Liver (tissue), 9 donors: ENCODE results near the gene USP6NL. TPM values are rescaled to one million over a fixed set of nuclear protein-coding genes. Genes with fewer than 3 reads are reported as not detected.

Source experiments
- DNase-seq: peaks from one replicate; pipeline ENCODE4 v3.0.0-alpha.2; 2017; ENCODE audit warnings: low spot score
- H3K27ac ChIP-seq, 2 donors: one replicate each; pipeline ENCODE4 v1.7.0; 2013; ENCODE audit warnings: inconsistent platforms in 2 of 2, low read length in 2 of 2, control low read depth in 1 of 2, low read depth in 1 of 2, mild to moderate bottlenecking in 1 of 2
- H3K27me3 ChIP-seq, 4 donors: one replicate each; pipeline versions ENCODE4 v1.6.1 to v1.7.0; 2013; ENCODE audit warnings: low read length in 3 of 4, inconsistent platforms in 1 of 4, mild to moderate bottlenecking in 1 of 4, moderate library complexity in 1 of 4; ENCODE audit not compliant: control insufficient read depth in 4 of 4, insufficient read depth in 4 of 4
- H3K36me3 ChIP-seq, 4 donors: one replicate each; pipeline versions ENCODE4 v1.6.1 to v1.7.0; 2013; ENCODE audit warnings: low read length in 3 of 4, mild to moderate bottlenecking in 3 of 4, low read depth in 1 of 4, moderate library complexity in 1 of 4; ENCODE audit not compliant: control insufficient read depth in 4 of 4, insufficient read depth in 3 of 4
- H3K4me1 ChIP-seq, 4 donors: one replicate each; pipeline versions ENCODE4 v1.6.1 to v1.7.0; 2013; ENCODE audit warnings: low read length in 3 of 4, mild to moderate bottlenecking in 3 of 4, moderate library complexity in 1 of 4; ENCODE audit not compliant: control insufficient read depth in 4 of 4, insufficient read depth in 4 of 4
- H3K4me3 ChIP-seq, 3 donors: one replicate each; pipeline versions ENCODE4 v1.6.1 to v1.7.0; 2013; ENCODE audit warnings: low read length in 3 of 3, control low read depth in 1 of 3, low read depth in 1 of 3, mild to moderate bottlenecking in 1 of 3
- H3K9ac ChIP-seq, 2 donors: one replicate each; pipeline ENCODE4 v1.7.0; 2013; ENCODE audit warnings: low read length in 2 of 2, mild to moderate bottlenecking in 2 of 2, moderate library complexity in 2 of 2, control low read depth in 1 of 2, low read depth in 1 of 2
- H3K9me3 ChIP-seq, 4 donors: one replicate each; pipeline versions ENCODE4 v1.6.1 to v1.7.0; 2013; ENCODE audit warnings: low read length in 3 of 4; ENCODE audit not compliant: control insufficient read depth in 4 of 4
- ATF3 ChIP-seq: IDR thresholded peaks from 2 replicates; pipeline ENCODE4 v1.6.1; 2016; ENCODE audit warnings: antibody characterized with exemption
- CTCF ChIP-seq: fragments of 150-350 bp; IDR thresholded peaks from 2 replicates; pipeline ENCODE4 v1.5.1; 2017; ENCODE audit warnings: improper control_type of control experiment, low read depth, low read length; ENCODE audit not compliant: missing input control
- EGR1 ChIP-seq, 2 donors: IDR thresholded peaks; 2 replicates each; pipeline ENCODE4 v1.6.1; 2016 to 2018; ENCODE audit warnings: antibody characterized with exemption in 2 of 2, low read depth in 2 of 2
- FOXA1 ChIP-seq: IDR thresholded peaks from 2 replicates; pipeline ENCODE4 v1.6.1; 2016; ENCODE audit warnings: antibody characterized with exemption
- FOXA2 ChIP-seq: IDR thresholded peaks from 2 replicates; pipeline ENCODE4 v1.6.1; 2016; ENCODE audit warnings: antibody characterized with exemption
- GABPA ChIP-seq, 2 donors: IDR thresholded peaks in 1 of 2; conservative IDR thresholded peaks in 1 of 2; 2 replicates each; pipeline ENCODE4 v1.6.1; 2016; ENCODE audit warnings: antibody characterized with exemption in 2 of 2, mild to moderate bottlenecking in 1 of 2, moderate library complexity in 1 of 2
- HNF4A ChIP-seq, 2 donors: conservative IDR thresholded peaks; 2 replicates each; pipeline ENCODE4 v1.6.1; 2016; ENCODE audit warnings: antibody characterized with exemption in 2 of 2, mild to moderate bottlenecking in 2 of 2
- HNF4G ChIP-seq: IDR thresholded peaks from 2 replicates; pipeline ENCODE4 v1.6.1; 2016; ENCODE audit warnings: antibody characterized with exemption
- JUND ChIP-seq, 2 donors: IDR thresholded peaks; 2 replicates each; pipeline ENCODE4 v1.6.1; 2016; ENCODE audit warnings: antibody characterized with exemption in 2 of 2
- MAX ChIP-seq: IDR thresholded peaks from 2 replicates; pipeline ENCODE4 v1.6.1; 2016; ENCODE audit warnings: antibody characterized with exemption
- NR2F2 ChIP-seq: IDR thresholded peaks from 2 replicates; pipeline ENCODE4 v1.6.1; 2016; ENCODE audit warnings: antibody characterized with exemption
- RAD21 ChIP-seq, 2 donors: IDR thresholded peaks; 2 replicates each; pipeline ENCODE4 v1.6.1; 2016; ENCODE audit warnings: antibody characterized with exemption in 2 of 2, mild to moderate bottlenecking in 2 of 2
- REST ChIP-seq: IDR thresholded peaks from 2 replicates; pipeline ENCODE4 v1.6.1; 2016; ENCODE audit warnings: antibody characterized with exemption, mild to moderate bottlenecking
- RXRA ChIP-seq, 2 donors: IDR thresholded peaks; 2 replicates each; pipeline ENCODE4 v1.6.1; 2017 to 2018; ENCODE audit warnings: antibody characterized with exemption in 2 of 2, mild to moderate bottlenecking in 1 of 2
- SP1 ChIP-seq: IDR thresholded peaks from 2 replicates; pipeline ENCODE4 v1.6.1; 2018; ENCODE audit warnings: antibody characterized with exemption, mild to moderate bottlenecking
- TAF1 ChIP-seq: conservative IDR thresholded peaks from 2 replicates; pipeline ENCODE4 v1.6.1; 2016; ENCODE audit warnings: antibody characterized with exemption, mild to moderate bottlenecking
- YY1 ChIP-seq: IDR thresholded peaks from 2 replicates; pipeline ENCODE4 v1.6.1; 2016; ENCODE audit warnings: antibody characterized with exemption, mild to moderate bottlenecking
- ZBTB33 ChIP-seq: IDR thresholded peaks from 2 replicates; pipeline ENCODE4 v1.6.1; 2016; ENCODE audit warnings: antibody characterized with exemption
- WGBS: extraction: QIAGEN DNeasy Blood & Tissue Kit; methylation state at CpG from one replicate; pipeline ENCODE4 v1.1.7; 2013; 5-methylcytosine and 5-hydroxymethylcytosine counted together
- polyA plus RNA-seq, 2 donors: library from polyadenylated mRNA; stranded (reverse) in 1 of 2; unstranded in 1 of 2; fragments of 200-250 nt in 1 of 2; fragments of >200 nt in 1 of 2; fragmentation: Nextera tagmentation in 1 of 2; extraction: Ambion mirVana in 1 of 2; gene quantifications; one replicate each; pipeline versions ENCODE4 v1.2.1 to v1.2.3, GENCODE V29; 2013 to 2015
- total RNA-seq, 2 donors: library from RNA; depleted of rRNA; stranded (reverse); fragments of >200 nt; gene quantifications; one replicate each; pipeline ENCODE4 v1.2.3, GENCODE V29; 2014
- donor health status: healthy.
- donor health status: healthy.
- donor health status: healthy.
- donor health status: healthy.
- donor health status: healthy.

USP6NL gene
- total and polyA plus RNA-seq, 4 donors: 3.8 to 15.0 (median 10.2) TPM

GRCh38 chr10:11520892-11521291 is 90.6 kb downstream of the USP6NL start:
- H3K9me3 ChIP-seq: no peaks in the 10 kb centered on the region
- no peak overlapping the region for H3K27ac ChIP-seq
- DNase-seq: no peak
- no peaks in the 10 kb centered on the region for H3K27me3 ChIP-seq
- no peak overlapping the region for H3K9ac ChIP-seq
- TF ChIP-seq YY1 (no peak), NR2F2 (no peak), HNF4A (conservative IDR thresholded peaks at IDR 0.05) (no peak), EGR1 (IDR thresholded peaks at IDR 0.05; ENCODE audit: low read depth in 2 of 2) (no peak), REST (no peak), SP1 (no peak), RAD21 (IDR thresholded peaks at IDR 0.05) (no peak), MAX (no peak), CTCF (no peak), FOXA2 (no peak), GABPA (IDR thresholded peaks at IDR 0.05 in 1 of 2, conservative IDR thresholded peaks at IDR 0.05 in 1 of 2) (no peak), FOXA1 (no peak), TAF1 (no peak), ZBTB33 (no peak), RXRA (IDR thresholded peaks at IDR 0.05) (no peak), JUND (IDR thresholded peaks at IDR 0.05) (no peak), ATF3 (no peak), HNF4G (no peak)
- WGBS: 90% methylated on average over 1 of the region's 1 CpG
- no peaks in the 10 kb centered on the region for H3K36me3 ChIP-seq
- peaks cover 0 to 59% (median 55%) of the 10 kb centered on the region in 4 donors for H3K4me1 ChIP-seq
- no peak overlapping the region for H3K4me3 ChIP-seq
